ENCODE measurements around the gene POLR1E. TPM values are rescaled to one million over a fixed set of nuclear protein-coding genes. Genes with fewer than 3 reads are reported as not detected.
A peak's percentile ranks its signal among the peaks of the same experiment; 100 is the strongest.

Gene POLR1E
- total RNA-seq, 1 experiment from 2014 or later: 39.8 TPM

DNA sequence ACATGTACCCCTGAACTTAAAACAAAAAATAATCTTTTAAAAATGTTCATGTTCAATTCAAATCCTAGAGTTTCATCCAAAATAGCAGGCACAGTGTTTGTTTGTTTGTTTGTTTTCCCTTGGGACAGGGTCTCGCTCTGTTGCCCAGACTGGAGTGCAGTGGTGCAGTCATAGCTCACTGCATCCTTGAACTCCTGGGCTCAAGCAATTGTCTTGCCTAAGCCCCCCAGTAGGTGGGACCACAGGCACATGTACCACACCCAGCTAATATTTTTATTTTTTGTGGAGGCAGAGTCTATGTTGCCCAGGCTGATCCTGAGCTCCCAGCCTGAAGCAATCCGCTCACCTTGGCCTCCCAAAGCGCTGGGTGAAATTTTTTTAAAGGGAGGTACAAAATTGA, 5.0 kb upstream of the POLR1E start:
- no peak overlapping the region for H3K9ac ChIP-seq (ENCODE audit: low read length)

DNA sequence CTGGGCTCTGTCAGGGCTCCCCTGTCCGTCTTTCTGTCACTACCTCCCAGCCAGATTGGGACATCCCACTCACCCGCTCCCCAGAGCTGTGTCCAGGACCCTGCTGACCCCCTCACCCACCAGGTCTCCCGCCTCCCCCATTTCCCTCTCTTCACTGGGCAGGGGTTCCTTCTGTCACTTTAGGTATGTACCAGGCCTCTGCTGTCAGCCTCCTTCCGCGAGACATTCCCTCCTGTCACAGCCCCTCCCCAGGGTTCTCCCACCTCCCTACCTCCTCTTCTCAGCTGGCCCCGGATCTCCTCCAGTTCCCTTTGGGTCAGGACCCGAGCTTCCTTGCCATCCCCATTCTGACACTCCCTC, 488 bp downstream of the POLR1E start:
- Histone ChIP-seq H3K9ac (ENCODE audit: low read length) (peak overlapping the region; percentile 95), H2AFZ (ENCODE audit: low read length) (no peak overlapping the region), H3K9me2 (replicated peaks; ENCODE audit: insufficient read depth, low read length) (no peaks in the 10 kb centered on the region), H3K9me3 (ENCODE audit: low read length) (no peaks in the 10 kb centered on the region), H3K79me2 (ENCODE audit: low read length) (peaks cover 38% of the 10 kb centered on the region), H3K27me3 (ENCODE audit: low read length) (no peaks in the 10 kb centered on the region), H3K4me3 (ENCODE audit: low read length) (peak overlapping the region; percentile 93), H3K27ac (ENCODE audit: low read length) (peak overlapping the region; percentile 27; the same call in 1 of the 2 replicates), H3K4me2 (ENCODE audit: low read depth, low read length, poor library complexity, severe bottlenecking) (peak overlapping the region; percentile 83), H4K20me1 (ENCODE audit: insufficient read depth, low read depth, low read length) (no peaks in the 10 kb centered on the region), H3K36me3 (ENCODE audit: insufficient read depth, low read length) (peaks cover 29% of the 10 kb centered on the region), H3K4me1 (ENCODE audit: low read length) (peaks cover 41% of the 10 kb centered on the region)
- no peak for DNase-seq

More for the DNA sequence above, 5.0 kb upstream of the POLR1E start:
- H3K9me3 ChIP-seq (ENCODE audit: low read length): no peaks in the 10 kb centered on the region
- H3K4me1 ChIP-seq (ENCODE audit: low read length): peaks cover 61% of the 10 kb centered on the region
- no peaks in the 10 kb centered on the region for H3K9me2 ChIP-seq (replicated peaks; ENCODE audit: insufficient read depth, low read length)
- no peak overlapping the region for H2AFZ ChIP-seq (ENCODE audit: low read length)
- no peaks in the 10 kb centered on the region; the same call in 1 of the 2 replicates for H3K79me2 ChIP-seq (ENCODE audit: low read length)
- no peak overlapping the region for H3K4me2 ChIP-seq (ENCODE audit: low read depth, low read length, poor library complexity, severe bottlenecking)
- H3K27me3 ChIP-seq (ENCODE audit: low read length): no peaks in the 10 kb centered on the region
- no peak overlapping the region for H3K4me3 ChIP-seq (ENCODE audit: low read length)
- no peaks in the 10 kb centered on the region for H3K36me3 ChIP-seq (ENCODE audit: insufficient read depth, low read length)
- no peaks in the 10 kb centered on the region for H4K20me1 ChIP-seq (ENCODE audit: insufficient read depth, low read depth, low read length)
- H3K27ac ChIP-seq (ENCODE audit: low read length): peak overlapping the region; percentile 55; the same call in 1 of the 2 replicates
- peak; percentile 68 for DNase-seq

DNA sequence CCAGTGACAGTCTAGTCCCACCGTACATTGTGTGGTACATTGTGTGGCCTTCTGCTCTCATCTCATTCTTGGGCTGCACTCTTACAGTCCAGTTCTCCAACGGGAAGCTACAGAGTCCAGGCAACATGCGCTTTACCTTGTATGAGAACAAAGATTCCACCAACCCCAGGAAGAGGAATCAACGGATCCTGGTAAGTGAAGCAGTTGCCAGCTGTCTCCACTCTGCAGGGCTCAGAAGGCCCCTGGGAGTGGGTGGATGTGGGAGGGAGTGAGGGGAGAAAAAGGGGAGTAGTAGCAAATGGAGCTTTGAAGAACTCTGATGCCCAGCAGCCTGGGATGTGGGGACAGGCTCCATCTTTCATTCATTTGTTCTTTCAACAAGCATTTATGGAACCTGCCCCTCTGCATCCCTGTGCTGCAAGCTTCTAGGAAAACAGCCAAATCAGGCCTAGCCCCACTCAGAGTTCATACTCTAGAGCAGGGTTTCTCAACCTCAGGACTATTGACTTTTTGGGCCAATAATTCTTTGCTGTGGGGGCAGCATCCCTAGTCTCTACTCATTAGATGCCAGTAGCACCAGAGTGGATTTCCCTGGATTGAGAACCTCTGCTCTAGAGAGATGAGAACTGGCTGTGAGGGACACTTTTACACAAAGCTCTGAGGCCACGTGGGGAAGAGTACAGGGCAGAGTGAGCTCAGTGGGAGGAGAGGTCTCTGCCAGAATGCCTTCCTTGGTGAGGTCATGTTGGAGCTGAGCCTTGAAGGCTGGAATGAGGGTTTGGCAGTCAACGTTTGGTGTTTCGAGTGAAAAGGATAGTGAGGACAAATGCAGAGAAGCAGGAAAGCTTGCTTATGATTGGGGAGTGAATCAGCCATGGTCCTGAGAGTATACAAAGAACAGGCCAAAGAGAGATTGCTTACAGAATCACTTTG, 1.1 kb downstream of the POLR1E start:
- peaks cover 31% of the 10 kb centered on the region for H3K36me3 ChIP-seq (ENCODE audit: insufficient read depth, low read length)
- peak overlapping the region; percentile 27; the same call in 1 of the 2 replicates for H3K27ac ChIP-seq (ENCODE audit: low read length)
- H3K4me3 ChIP-seq (ENCODE audit: low read length): peak overlapping the region; percentile 93
- peaks cover 43% of the 10 kb centered on the region for H3K79me2 ChIP-seq (ENCODE audit: low read length)
- no peaks in the 10 kb centered on the region for H3K27me3 ChIP-seq (ENCODE audit: low read length)
- peaks cover 34% of the 10 kb centered on the region for H3K4me1 ChIP-seq (ENCODE audit: low read length)
- no peaks in the 10 kb centered on the region for H3K9me2 ChIP-seq (replicated peaks; ENCODE audit: insufficient read depth, low read length)
- no peaks in the 10 kb centered on the region for H3K9me3 ChIP-seq (ENCODE audit: low read length)
- peak overlapping the region; percentile 83 for H3K4me2 ChIP-seq (ENCODE audit: low read depth, low read length, poor library complexity, severe bottlenecking)
- no peak overlapping the region for H2AFZ ChIP-seq (ENCODE audit: low read length)
- peak overlapping the region; percentile 95 for H3K9ac ChIP-seq (ENCODE audit: low read length)
- no peaks in the 10 kb centered on the region for H4K20me1 ChIP-seq (ENCODE audit: insufficient read depth, low read depth, low read length)
- no peak for DNase-seq

DNA sequence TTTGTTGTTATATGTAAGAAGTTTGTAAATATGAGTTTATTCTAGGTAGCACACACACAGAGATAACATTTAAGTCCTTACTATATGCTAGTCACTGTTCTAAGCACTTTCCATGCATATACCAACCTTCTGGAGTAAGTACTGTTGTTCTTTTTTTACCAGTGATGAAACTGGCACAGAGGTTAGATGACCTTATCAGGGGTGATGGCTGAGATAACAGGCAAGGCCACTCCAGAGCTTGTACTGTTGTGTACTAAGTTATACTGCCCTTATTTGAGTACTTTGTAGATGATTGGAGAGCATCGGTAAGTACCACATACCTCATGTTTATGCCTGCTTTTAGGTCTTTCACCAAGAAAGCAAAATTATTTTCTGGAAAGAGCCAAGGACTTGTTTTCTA, 6.2 kb downstream of the POLR1E start:
- peaks cover 67% of the 10 kb centered on the region for H3K36me3 ChIP-seq (ENCODE audit: insufficient read depth, low read length)
- no peaks in the 10 kb centered on the region for H3K27me3 ChIP-seq (ENCODE audit: low read length)
- no peaks in the 10 kb centered on the region for H3K9me2 ChIP-seq (replicated peaks; ENCODE audit: insufficient read depth, low read length)
- H4K20me1 ChIP-seq (ENCODE audit: insufficient read depth, low read depth, low read length): no peaks in the 10 kb centered on the region; the same call in 1 of the 2 replicates
- H3K9ac ChIP-seq (ENCODE audit: low read length): no peak overlapping the region
- no peak overlapping the region for H3K4me2 ChIP-seq (ENCODE audit: low read depth, low read length, poor library complexity, severe bottlenecking)
- H3K79me2 ChIP-seq (ENCODE audit: low read length): peaks cover 60% of the 10 kb centered on the region
- no peak overlapping the region for H3K4me3 ChIP-seq (ENCODE audit: low read length)
- H3K27ac ChIP-seq (ENCODE audit: low read length): no peak overlapping the region
- peaks cover 14% of the 10 kb centered on the region for H3K4me1 ChIP-seq (ENCODE audit: low read length)
- H2AFZ ChIP-seq (ENCODE audit: low read length): no peak overlapping the region
- H3K9me3 ChIP-seq (ENCODE audit: low read length): no peaks in the 10 kb centered on the region
- DNase-seq: no peak

DNA sequence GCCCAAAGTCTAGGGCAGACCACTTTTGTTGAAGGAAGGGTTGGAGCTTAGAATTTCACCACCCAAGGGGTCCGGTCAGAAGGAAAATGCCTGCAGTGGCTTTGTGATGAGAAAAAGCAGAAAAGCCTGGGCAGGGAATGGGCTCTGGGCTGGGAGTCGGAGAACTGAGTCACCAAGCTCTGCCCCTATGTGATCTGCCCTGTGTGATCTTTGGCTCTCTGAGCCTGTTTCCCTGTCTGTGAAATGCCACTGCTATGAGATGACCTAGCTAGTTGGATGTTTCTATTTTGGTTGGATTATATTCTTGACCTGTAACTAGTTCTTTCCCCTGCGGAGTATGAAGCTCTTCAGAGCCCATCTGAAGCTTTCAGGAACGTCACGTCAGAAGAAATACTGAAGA, 9.8 kb downstream of the POLR1E start:
- no peak overlapping the region for H3K4me2 ChIP-seq (ENCODE audit: low read depth, low read length, poor library complexity, severe bottlenecking)
- H3K36me3 ChIP-seq (ENCODE audit: insufficient read depth, low read length): peaks cover 65% of the 10 kb centered on the region
- no peaks in the 10 kb centered on the region for H3K27me3 ChIP-seq (ENCODE audit: low read length)
- H3K9me3 ChIP-seq (ENCODE audit: low read length): no peaks in the 10 kb centered on the region
- H2AFZ ChIP-seq (ENCODE audit: low read length): no peak overlapping the region
- DNase-seq: no peak
- H3K4me1 ChIP-seq (ENCODE audit: low read length): no peaks in the 10 kb centered on the region
- peaks cover 7% of the 10 kb centered on the region; the same call in 1 of the 2 replicates for H4K20me1 ChIP-seq (ENCODE audit: insufficient read depth, low read depth, low read length)
- H3K79me2 ChIP-seq (ENCODE audit: low read length): peaks cover 51% of the 10 kb centered on the region
- no peak overlapping the region for H3K27ac ChIP-seq (ENCODE audit: low read length)
- no peak overlapping the region for H3K4me3 ChIP-seq (ENCODE audit: low read length)
- H3K9ac ChIP-seq (ENCODE audit: low read length): no peak overlapping the region
- H3K9me2 ChIP-seq (replicated peaks; ENCODE audit: insufficient read depth, low read length): no peaks in the 10 kb centered on the region

DNA sequence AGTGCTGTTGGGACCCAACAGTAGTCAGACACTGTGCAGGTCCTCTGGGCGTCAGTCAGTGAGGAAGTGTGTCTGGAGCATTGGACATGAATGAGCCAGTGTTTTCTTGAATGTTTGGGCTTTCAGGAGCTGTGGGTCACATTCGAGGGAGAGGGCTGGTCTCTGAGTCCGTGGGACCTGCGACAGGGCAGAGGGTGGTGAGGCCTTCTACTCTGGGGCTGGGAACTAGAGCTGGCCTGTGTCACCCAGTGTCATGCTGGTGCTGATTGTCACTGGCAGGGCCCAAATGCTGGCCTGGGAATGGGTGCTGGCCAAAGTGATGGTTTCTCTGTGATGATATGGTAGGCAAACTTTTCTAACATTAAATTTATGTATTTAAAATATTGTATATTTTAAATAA, 10.3 kb downstream of the POLR1E start:
- Histone ChIP-seq H3K79me2 (ENCODE audit: low read length) (peaks cover 46% of the 10 kb centered on the region), H3K9me3 (ENCODE audit: low read length) (no peaks in the 10 kb centered on the region), H3K9ac (ENCODE audit: low read length) (no peak overlapping the region), H3K4me2 (ENCODE audit: low read depth, low read length, poor library complexity, severe bottlenecking) (no peak overlapping the region), H3K4me1 (ENCODE audit: low read length) (no peaks in the 10 kb centered on the region), H3K36me3 (ENCODE audit: insufficient read depth, low read length) (peaks cover 63% of the 10 kb centered on the region), H2AFZ (ENCODE audit: low read length) (no peak overlapping the region), H3K27ac (ENCODE audit: low read length) (no peak overlapping the region), H4K20me1 (ENCODE audit: insufficient read depth, low read depth, low read length) (peaks cover 7% of the 10 kb centered on the region; the same call in 1 of the 2 replicates), H3K4me3 (ENCODE audit: low read length) (no peak overlapping the region), H3K27me3 (ENCODE audit: low read length) (no peaks in the 10 kb centered on the region), H3K9me2 (replicated peaks; ENCODE audit: insufficient read depth, low read length) (no peaks in the 10 kb centered on the region)
- no peak for DNase-seq

DNA sequence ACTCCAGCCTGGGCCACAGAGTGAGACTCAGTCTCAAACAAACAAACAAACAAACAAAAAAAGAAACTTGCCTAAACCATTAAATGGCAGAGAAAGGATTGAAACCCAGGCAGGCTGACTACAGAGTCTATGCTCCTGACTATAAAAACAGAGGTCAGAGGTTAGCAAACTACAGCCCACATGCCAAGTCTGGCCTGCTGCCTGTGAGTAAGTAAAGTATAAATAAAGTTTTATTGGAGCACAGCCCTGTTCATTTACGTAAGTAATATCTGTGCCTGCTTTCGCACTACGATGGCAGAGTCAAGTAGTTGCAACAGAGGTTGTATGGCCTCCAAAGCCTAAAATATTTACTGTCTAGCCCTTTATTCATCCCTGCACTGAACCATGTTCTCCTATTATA, 11.6 kb downstream of the POLR1E start:
- DNase-seq: no peak
- peaks cover 67% of the 10 kb centered on the region for H3K36me3 ChIP-seq (ENCODE audit: insufficient read depth, low read length)

DNA sequence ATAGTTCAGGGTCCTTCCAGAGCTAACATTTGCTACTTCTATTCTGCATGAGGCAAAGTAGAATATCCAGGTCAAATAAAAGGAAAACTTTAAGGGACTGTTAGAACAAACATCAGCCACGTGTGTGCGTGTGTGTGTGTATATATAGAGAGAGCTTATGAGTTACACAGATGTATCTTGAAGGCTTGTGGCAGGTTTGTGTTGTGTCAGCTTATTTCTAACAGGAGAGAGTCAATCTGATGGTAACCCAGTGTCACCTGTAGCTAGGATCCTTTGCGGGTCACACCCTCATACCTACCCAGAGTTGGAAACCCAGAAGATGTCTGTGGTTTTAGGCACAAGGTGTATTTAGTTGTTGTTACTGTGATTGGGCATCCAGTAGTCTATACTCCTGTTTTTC, 12.7 kb downstream of the POLR1E start:
- Histone ChIP-seq H3K36me3 (ENCODE audit: insufficient read depth, low read length) (peaks cover 62% of the 10 kb centered on the region), H3K27ac (ENCODE audit: low read length) (no peak overlapping the region), H3K9ac (ENCODE audit: low read length) (no peak overlapping the region), H3K9me3 (ENCODE audit: low read length) (no peaks in the 10 kb centered on the region), H3K79me2 (ENCODE audit: low read length) (peaks cover 32% of the 10 kb centered on the region), H3K27me3 (ENCODE audit: low read length) (no peaks in the 10 kb centered on the region), H2AFZ (ENCODE audit: low read length) (no peak overlapping the region), H4K20me1 (ENCODE audit: insufficient read depth, low read depth, low read length) (peaks cover 7% of the 10 kb centered on the region; the same call in 1 of the 2 replicates), H3K4me3 (ENCODE audit: low read length) (no peak overlapping the region), H3K9me2 (replicated peaks; ENCODE audit: insufficient read depth, low read length) (no peaks in the 10 kb centered on the region), H3K4me1 (ENCODE audit: low read length) (no peaks in the 10 kb centered on the region), H3K4me2 (ENCODE audit: low read depth, low read length, poor library complexity, severe bottlenecking) (no peak overlapping the region)
- DNase-seq: no peak

More for the DNA sequence above, 11.6 kb downstream of the POLR1E start:
- H4K20me1 ChIP-seq (ENCODE audit: insufficient read depth, low read depth, low read length): peaks cover 7% of the 10 kb centered on the region; the same call in 1 of the 2 replicates
- H3K9ac ChIP-seq (ENCODE audit: low read length): no peak overlapping the region
- H3K9me3 ChIP-seq (ENCODE audit: low read length): no peaks in the 10 kb centered on the region
- no peak overlapping the region for H3K27ac ChIP-seq (ENCODE audit: low read length)
- H2AFZ ChIP-seq (ENCODE audit: low read length): no peak overlapping the region
- no peaks in the 10 kb centered on the region for H3K4me1 ChIP-seq (ENCODE audit: low read length)
- no peak overlapping the region for H3K4me3 ChIP-seq (ENCODE audit: low read length)
- H3K9me2 ChIP-seq (replicated peaks; ENCODE audit: insufficient read depth, low read length): no peaks in the 10 kb centered on the region
- H3K79me2 ChIP-seq (ENCODE audit: low read length): peaks cover 39% of the 10 kb centered on the region
- no peaks in the 10 kb centered on the region for H3K27me3 ChIP-seq (ENCODE audit: low read length)
- H3K4me2 ChIP-seq (ENCODE audit: low read depth, low read length, poor library complexity, severe bottlenecking): no peak overlapping the region

Measured in Karpas-422 (cell line).